Panc1 (cell line): ENCODE results near the gene ABHD11.

ENCODE experiments used
- CTCF ChIP-seq: fragments of 450-650 bp; IDR thresholded peaks from 2 replicates; pipeline ENCODE4 v1.5.1; 2017; ENCODE audit warnings: mild to moderate bottlenecking
- POLR2AphosphoS5 ChIP-seq: IDR thresholded peaks from 2 replicates; pipeline ENCODE4 v1.6.1; 2012; ENCODE audit warnings: mild to moderate bottlenecking, low read depth, low read length, moderate library complexity
- REST ChIP-seq, 2 experiments: IDR thresholded peaks; 2 replicates each; pipeline ENCODE4 v1.6.1; 2011 to 2012; ENCODE audit warnings: low read depth in 2 of 2, control low read depth in 1 of 2, low read length in 1 of 2, mild to moderate bottlenecking in 1 of 2, moderate library complexity in 1 of 2; ENCODE audit not compliant: insufficient read depth in 1 of 2
- SIN3A ChIP-seq: IDR thresholded peaks from 2 replicates; pipeline ENCODE4 v1.6.1; 2012; ENCODE audit warnings: low read depth, mild to moderate bottlenecking, low read length, moderate library complexity, borderline replicate concordance; ENCODE audit not compliant: insufficient read depth
- TCF7L2 ChIP-seq: IDR thresholded peaks from 2 replicates; pipeline ENCODE4 v1.6.1; 2011; ENCODE audit warnings: mild to moderate bottlenecking, low read depth, low read length, inconsistent platforms

GRCh38 chr7:73773700-73774517 lies 35.3 kb upstream of the ABHD11 start:
- TF ChIP-seq CTCF = no peak
- no peak for TF ChIP-seq POLR2AphosphoS5
- TF ChIP-seq REST (IDR thresholded peaks at IDR 0.05; ENCODE audit: insufficient read depth in 1 of 2, low read depth in 2 of 2, low read length in 1 of 2) = no peak
- TF ChIP-seq TCF7L2 = no peak
- TF ChIP-seq SIN3A = no peak
